ENCODE data around the gene LRFN3.
"Not testable (repeated sequence)": the region's sequence is repeated elsewhere in the genome, so short reads cannot be mapped to it uniquely, and the experiment has no call there.

The LRFN3 gene, protein sequence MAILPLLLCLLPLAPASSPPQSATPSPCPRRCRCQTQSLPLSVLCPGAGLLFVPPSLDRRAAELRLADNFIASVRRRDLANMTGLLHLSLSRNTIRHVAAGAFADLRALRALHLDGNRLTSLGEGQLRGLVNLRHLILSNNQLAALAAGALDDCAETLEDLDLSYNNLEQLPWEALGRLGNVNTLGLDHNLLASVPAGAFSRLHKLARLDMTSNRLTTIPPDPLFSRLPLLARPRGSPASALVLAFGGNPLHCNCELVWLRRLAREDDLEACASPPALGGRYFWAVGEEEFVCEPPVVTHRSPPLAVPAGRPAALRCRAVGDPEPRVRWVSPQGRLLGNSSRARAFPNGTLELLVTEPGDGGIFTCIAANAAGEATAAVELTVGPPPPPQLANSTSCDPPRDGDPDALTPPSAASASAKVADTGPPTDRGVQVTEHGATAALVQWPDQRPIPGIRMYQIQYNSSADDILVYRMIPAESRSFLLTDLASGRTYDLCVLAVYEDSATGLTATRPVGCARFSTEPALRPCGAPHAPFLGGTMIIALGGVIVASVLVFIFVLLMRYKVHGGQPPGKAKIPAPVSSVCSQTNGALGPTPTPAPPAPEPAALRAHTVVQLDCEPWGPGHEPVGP

GRCh38 chr19:35935911-35936737 is at the start of gene LRFN3:
Gene LRFN3, plus strand, starts transcription at chr19:35936374. Its CDS starts 3,052 bp downstream, at chr19:35939426.
- peak; percentile 76 to 92 (median 84) for DNase-seq

GRCh38 chr19:35887197-35887596 is 49.0 kb upstream of the LRFN3 start:
- no peak for DNase-seq

GRCh38 chr19:35888398-35888797 is 47.8 kb upstream of the LRFN3 start:
- no peak for DNase-seq

- no peak for DNase-seq
Measured at GRCh38 chr19:35889370-35890112, 46.6 kb upstream of the LRFN3 start.

GRCh38 chr19:35890113-35890650 is 46.0 kb upstream of the LRFN3 start:
- DNase-seq = no peak

DNA sequence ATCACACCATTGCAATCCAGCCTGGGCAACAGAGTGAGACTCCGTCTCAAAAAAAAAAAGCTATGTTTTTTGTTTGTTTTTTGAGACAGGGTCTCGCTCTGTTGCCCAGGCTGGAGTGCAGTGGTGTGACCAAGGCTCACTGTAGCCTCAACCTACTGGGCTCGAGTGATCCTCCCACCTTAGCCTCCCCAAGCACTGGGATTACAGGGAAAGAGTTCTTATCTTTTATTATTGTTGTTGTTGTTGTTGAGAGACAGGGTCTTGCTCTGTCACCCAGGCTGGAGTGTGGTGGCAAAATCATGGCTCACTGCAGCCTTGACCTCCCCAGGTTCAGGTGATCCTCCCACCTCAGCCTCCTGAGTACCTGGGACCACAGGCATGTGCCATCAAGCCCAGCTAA is 44.4 kb upstream of the LRFN3 start:
- DNase-seq = not testable (repeated sequence)

DNA sequence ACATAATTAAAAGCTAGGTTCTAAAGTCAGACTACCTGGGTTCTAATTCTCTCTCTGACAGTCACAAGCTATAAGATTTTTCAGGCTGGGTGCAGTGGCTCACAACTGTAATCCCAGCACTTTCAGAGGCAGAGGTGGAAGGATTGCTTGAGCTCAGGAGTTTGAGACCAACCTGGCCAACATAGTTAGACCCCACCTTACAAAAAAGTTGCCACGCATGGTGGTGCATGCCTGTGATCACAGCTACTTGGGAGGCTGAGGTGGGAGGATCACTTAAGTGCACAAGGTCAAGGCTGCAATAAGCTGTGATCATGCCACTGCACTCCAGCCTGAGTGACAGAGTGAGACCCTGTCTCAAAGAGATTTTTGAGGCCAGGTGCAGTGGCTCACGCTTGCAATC is 41.8 kb upstream of the LRFN3 start:
- no peak for DNase-seq

DNA sequence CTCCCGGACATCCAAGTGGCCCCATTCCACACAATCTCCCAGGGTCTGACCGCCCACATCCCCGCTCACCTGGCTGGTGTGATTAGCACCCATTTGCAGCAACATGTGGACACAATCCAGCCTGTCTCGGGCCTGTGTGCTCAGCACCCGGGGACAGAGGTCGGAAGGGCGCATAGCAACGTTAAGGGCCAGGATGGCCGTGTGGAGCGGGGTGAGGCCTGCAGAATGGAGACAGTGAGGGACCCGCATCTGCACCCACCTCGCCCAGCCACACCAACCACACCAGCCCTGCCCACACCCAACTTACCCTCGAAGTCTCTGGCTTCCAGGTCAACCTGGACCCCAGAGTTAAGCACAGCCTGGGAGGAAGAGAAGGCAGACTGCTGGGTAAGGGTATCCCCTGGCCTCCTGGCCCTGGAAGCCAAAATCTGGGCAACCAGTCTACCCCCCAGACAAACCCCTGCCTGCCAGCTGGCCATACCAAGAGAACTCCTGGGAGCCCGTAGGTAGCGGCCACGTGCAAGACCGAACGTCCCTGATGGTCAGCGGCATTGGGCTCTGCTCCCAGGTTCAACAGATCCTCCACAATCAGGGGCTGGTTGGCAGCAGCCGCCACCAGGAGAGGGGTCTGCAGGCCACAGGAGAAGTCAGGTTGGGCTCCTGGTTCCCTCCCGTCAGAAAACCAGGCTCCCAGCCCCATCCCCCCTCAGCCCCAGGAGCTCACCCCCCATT is 40.1 kb upstream of the LRFN3 start:
- no peak for DNase-seq

DNA sequence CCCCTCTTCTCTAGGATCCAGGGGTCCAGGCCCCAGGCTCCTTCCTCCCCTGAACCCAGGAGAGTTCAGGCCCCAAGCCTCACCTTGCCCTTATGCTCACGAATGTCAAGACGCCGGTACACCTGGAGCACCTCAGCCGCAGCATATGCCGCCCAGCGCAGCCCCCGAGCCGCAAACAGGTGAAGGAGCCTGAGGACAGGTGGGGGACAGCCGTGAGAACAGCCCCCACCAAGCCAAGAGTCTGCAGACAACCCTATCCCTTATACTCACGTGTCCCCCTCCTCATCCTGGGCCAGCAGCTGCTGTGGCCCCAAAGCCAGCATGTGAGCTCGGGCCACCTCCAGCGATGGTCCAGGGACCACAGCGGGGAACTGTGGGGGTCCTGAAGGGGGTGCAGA is 39.5 kb upstream of the LRFN3 start:
- no peak for DNase-seq

GRCh38 chr19:35897706-35898451 is 38.3 kb upstream of the LRFN3 start:
- no peak for DNase-seq

DNA sequence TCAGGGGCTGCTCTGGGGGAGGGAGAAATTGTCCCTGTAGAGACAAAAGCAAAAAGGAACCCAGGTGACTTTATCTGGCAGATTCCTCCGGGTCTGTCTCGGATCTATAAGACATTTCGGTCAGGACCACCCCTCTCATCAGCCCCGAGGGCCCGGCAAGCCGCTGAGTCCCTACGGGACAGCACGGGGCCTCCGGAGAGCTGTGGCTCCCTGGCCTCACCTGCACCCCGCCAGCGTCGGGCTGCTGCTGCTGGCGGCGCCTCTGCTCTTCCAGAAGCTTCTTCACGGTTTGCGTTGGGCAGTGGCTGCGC is 37.7 kb upstream of the LRFN3 start:
- DNase-seq = no peak

- DNase-seq = peak; percentile 67 to 84 (median 83)
Measured at GRCh38 chr19:35899547-35900214, 36.5 kb upstream of the LRFN3 start.

DNA sequence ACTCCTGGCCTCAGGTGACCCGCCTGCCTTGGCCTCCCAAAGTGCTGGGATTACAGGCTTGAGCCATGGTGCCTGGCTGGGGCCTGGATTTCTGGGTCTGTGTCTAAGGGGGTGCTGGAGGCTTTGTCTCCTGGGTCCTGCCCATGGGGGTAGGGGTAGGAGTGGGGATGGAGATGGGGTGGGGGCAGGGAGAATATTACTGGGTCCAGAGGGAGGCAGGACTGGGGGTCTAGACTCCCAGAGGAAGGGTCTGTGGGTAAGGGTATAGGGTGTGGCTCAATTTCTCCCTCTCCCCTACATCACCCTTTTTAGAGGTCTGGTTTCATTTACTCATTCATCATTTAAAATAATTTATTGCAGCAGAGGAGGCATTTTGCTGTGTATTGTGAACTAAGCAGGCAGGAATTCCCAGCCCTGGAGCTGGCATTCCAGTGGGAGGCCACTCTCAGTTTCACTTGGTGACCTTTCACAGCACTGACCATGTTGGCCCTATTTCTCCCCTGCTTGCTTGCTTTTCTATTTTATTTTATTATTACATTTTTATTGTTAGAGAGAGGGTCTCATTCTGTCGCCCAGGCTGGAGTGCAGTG is 35.0 kb upstream of the LRFN3 start:
- no peak for DNase-seq

- no peak for DNase-seq
Measured at GRCh38 chr19:35901854-35902661, 34.1 kb upstream of the LRFN3 start, which contains the start of gene HCST. Gene HCST, plus strand, starts transcription at chr19:35902529. Its CDS starts 65 bp downstream, at chr19:35902594.

DNA sequence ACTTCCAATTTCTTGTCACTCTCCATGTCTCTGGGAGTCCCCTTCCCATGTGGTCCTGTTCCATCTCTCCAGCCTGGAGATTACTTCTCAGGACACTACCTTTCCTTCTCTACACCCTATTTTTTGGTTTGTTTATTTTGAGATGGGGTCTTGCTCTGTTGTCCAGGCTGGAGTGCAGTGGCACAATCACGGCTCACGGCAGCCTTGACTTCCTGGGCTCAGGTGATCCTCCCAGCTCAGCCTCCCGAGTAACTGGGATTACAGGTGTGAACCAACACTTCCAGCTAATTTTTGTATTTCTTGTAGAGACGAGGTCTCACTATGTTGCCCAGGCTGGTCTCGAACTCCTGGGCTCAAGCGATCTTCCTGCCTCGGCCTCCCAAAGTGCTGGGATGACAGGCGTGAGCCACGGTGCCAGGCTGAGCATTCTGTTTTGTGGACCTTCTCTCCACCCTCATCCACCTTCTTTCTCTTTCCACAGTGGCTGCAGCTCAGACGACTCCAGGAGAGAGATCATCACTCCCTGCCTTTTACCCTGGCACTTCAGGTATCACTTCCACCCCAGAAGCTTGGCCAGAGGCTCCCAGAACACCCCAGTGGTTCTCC is 33.2 kb upstream of the LRFN3 start:
- DNase-seq = no peak

DNA sequence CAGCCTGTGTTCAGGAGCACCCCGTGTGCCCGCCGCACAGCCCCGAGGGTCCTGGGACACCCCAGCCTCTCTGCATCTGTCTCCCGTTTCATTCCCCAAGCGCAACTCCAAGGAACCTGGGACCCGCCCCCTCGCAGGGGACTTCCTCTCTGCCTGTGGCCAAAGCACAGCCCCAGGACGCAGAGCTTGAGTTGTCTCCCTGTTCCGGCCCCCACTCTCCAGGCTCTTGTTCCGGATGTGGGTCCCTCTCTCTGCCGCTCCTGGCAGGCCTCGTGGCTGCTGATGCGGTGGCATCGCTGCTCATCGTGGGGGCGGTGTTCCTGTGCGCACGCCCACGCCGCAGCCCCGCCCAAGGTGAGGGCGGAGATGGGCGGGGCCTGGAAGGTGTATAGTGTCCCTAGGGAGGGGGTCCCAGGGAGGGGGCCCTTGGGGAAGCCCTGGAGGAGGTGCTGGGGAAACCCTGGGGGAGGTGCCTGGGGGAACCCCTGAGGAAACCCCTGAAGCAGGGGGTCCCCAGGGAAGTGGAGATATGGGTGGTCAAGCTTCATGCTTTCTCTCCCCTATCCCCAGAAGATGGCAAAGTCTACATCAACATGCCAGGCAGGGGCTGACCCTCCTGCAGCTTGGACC is 32.5 kb upstream of the LRFN3 start:
- peak; percentile 8 to 28 (median 20) for DNase-seq

DNA sequence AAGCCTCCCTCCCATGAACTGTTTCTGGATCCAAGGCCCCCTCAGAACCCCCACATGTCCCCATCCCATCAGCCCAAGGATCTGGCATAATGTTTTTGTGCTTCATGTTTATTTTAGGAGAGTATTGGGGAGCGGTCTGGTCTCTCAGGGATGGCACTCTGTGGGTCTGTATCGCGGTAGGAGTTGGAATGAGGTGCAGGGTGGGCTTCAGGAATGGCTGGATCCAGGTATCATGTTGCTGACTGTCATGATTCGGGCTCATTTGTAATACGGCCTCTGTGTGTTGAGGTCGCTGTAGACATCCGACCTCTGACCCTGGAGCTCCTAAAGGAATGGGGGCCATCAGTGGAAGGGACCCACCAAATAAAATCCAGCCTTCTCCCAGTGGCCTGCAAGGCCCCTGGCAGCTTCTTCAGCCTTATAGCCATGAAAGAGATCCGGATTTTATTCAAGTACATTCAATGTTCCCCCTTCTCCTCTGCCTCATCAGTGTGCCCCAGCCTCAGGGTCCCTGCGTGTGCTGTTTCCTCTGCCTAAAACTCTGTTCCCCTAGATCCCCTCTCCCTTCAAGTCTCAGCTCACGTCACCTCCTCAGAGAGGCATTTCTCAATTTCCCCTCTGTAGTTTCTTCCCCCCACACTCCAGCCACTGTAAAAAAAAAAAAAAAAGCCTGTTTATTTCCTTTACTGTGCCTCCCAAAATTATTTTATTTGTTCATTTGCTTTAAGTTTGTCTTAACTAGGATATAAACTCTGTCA is 31.7 kb upstream of the LRFN3 start:
- DNase-seq = no peak

Data from NCI-H1417 (cell line).